ENCODE measurements around the gene DPF3.

Gene DPF3

GRCh38 chr14:72893636-72894322 is at the start of gene DPF3:
Gene DPF3, minus strand, starts transcription at chr14:72894101. Its CDS starts 13 bp downstream, at chr14:72894088.
- DNase-seq: peak; percentile 91

DNA sequence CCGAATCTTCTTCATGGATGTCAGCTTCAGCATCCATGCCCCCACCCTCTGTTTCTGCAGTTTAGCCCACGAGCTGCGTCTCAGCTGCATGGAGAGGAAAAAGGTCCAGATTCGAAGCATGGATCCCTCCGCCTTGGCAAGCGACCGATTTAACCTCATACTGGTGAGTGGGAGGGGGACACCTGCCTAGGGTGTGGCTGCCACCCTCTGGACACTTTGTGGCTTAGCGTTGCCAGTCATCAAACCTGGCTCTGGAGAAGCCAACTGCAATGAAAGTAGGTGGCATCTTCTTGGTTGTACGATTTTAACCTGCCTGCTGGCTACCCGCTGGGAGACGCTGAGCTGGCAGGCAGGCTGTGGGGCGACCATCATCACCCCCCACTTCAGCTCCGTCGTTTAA is 49.0 kb upstream of the DPF3 start:
- DNase-seq: no peak

- DNase-seq: no peak
Measured at GRCh38 chr14:72941286-72941985, 47.5 kb upstream of the DPF3 start.

DNA sequence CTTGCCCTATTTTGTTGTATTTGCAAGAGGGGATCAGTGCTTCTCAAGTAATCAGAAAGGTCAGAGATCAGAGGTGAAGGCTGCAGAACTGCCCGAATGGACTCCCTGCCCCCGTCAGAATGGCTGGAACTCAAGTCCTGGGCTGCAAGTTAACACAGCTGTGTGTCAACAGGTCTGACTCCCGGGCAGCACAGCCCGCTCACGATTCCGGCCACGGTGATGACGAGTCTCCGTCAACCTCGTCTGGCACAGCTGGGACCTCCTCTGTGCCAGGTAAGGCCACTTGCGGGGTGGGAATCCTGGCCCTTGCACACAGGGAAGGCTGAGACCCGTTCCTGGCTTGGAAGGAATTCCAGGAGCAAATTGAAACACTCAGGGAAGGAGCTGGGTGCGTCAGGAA is 45.7 kb upstream of the DPF3 start:
- DNase-seq: no peak

- DNase-seq: no peak
Measured at GRCh38 chr14:72932893-72933292, 39.0 kb upstream of the DPF3 start.

- DNase-seq: no peak
Measured at GRCh38 chr14:72929316-72930080, 35.6 kb upstream of the DPF3 start.

DNA sequence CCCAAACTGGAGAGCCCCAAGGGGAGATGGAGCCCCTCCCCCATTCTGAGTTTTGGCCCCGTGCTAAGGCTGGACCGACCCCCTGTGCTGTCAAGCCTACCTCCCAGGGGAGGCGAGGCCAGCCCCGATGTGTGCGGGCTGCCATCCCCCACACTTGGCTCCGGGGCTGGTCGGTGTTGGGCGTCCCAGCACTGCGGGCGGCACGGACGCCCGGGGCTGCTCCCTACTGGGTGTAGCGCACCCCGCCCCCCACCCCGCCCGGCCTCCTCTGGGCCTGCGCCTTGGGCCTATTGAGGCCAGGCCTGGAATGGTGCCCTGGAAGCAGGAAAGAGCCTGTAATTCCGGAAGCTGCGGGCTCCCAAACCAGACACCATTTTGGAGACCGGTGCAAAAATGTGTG is 35.0 kb upstream of the DPF3 start:
- DNase-seq: no peak

- peak; percentile 93 for DNase-seq
Measured at GRCh38 chr14:72926292-72927028, 32.6 kb upstream of the DPF3 start, which contains the start of gene DCAF4. Gene DCAF4, plus strand, starts transcription at chr14:72926464. Its CDS starts 11,515 bp downstream, at chr14:72937979.

DNA sequence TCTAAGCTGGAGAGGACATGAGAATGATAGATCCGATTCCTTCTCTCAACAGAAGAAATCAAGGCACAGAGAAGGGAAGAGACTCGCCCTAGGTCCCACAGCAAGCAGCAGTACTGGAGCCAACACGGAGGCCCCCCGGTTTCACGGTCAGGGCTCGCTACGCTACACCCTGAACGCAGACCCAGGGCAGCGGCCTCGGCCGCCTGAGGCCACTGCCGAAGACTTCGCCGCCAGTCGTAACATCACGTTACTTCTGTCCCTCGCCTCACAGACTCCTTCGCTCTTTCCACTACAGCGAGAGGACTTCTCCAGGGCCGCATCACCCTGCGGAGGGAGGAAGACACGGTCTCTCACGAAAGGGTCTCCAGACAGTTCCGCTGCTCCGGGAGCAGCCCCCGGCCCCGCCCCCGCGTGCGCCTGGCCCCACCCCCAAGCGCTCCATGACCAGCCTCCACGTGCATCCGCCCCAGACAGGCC is 32.0 kb upstream of the DPF3 start:
- no peak for DNase-seq

- DNase-seq: no peak
Measured at GRCh38 chr14:72925171-72925759, 31.4 kb upstream of the DPF3 start.

GRCh38 chr14:72924337-72924736 is 30.4 kb upstream of the DPF3 start:
- DNase-seq: no peak

DNA sequence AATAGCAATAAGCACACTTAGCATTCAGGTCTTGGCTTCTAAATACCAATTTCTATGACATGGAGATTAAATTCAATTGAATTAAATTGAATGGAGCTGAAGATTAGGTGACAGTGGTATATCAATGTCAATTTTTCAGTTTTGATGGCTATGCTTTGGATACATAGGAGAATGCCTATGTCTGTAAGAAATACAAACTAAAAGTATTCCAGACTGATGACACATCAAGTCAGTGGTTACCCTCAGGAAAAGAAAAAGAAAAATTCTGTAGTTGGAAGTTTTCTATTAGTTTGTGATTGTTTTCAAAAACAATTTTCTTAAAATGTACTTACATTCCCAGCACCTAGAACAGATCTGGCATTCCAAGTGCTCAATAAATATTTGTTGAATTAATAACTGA is 27.5 kb upstream of the DPF3 start:
- no peak for DNase-seq

- DNase-seq: no peak
Measured at GRCh38 chr14:72920008-72920407, 26.1 kb upstream of the DPF3 start.

GRCh38 chr14:72917094-72917802 is 23.3 kb upstream of the DPF3 start:
- no peak for DNase-seq

DNA sequence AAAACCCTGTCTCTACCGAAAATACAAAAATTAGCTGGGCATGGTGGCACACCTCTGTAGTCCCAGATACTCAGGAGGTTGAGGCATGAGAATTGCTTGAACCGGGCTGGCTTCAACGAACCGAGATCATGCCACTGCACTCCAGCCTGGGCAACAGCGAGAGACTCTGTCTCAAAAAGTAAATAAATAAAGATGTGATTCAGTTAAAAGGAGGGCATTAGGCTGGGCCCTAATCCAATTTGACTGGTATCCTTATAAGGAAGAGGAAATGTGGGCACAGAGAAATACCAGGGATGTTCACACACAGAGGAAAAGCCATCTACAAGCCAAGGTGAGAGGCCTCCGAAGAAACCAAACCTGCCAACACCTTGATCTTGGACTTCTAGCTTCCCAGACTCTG is 22.3 kb upstream of the DPF3 start:
- no peak for DNase-seq

DNA sequence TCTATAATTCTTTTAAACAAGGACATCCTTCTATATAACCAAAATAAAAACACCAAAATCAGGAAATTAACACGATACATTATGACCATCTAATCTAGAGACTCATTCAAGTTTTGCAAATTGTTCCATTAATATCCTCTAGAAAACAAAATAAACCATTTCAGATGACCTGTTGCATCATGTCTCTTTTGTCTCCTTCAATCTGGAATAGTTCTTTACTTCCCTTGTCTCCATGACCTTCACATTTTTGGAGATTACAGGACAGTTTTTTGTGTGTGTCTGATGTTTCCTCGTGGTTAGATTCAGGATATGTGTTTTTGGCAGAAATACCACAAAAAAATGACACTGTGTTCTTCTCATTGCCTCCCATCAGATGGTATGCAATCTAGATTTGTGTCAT is 19.9 kb upstream of the DPF3 start:
- DNase-seq: no peak

DNA sequence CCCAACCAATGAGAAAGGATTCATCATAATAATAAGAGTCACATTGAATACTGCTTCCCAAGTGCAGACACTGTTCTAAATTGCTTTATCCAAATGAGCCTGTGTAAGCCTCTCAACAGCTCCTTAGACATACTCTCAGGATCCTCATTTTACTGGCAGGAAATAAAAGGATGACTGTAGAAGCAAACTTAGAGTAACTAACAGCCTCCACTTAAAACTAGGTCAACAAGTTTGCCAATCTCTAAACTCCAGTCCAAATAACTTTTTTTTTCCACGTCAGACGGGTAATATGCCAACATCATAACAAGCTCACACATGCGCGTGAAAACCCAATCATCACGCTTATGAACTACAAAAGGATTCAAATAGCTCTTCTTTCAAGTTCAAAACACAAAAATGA is 15.3 kb upstream of the DPF3 start:
- no peak for DNase-seq

GRCh38 chr14:72907886-72908285 is 14.0 kb upstream of the DPF3 start:
- no peak for DNase-seq

- no peak for DNase-seq
Measured at GRCh38 chr14:72906879-72907278, 13.0 kb upstream of the DPF3 start.

GRCh38 chr14:72906316-72906715 is 12.4 kb upstream of the DPF3 start:
- DNase-seq: no peak

DNA sequence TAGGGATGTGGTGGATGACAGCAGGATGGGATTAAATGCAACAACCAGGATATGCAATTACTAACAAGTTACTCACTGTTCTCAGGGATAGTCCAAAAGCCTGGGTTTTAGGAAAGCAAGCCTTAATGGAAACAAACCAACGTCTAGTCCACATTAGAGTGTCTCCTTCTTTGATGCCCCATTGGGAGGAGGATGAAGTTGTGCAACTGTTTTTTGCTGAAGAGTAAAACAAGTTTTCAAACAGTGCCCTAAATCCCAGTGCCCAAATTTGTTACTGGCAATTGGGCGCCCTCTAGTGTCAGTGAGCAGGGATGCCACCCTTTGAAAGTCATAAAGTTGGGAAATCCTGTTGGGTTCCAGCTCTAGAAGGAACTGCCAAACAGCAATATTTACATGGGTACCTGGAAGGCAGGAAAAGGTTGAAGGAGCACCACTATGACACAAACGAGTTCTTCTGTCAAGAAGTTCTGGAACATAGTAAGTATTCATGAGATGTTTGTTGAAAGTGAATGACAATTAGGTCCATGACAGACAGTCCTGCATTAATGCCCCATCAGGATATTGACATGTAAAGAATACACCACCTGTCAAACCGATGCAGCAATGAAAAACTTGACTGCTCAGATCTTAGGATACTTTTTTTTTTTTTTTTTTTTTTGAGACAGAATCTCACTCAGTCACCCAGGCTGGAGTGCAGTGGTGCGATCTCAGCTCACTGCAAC is 11.1 kb upstream of the DPF3 start:
- DNase-seq: peak; percentile 62

Data from activated gamma-delta T cell treated with Interleukin-2 at 50 U/mL for 16 hours (primary cell).